ENCODE measurements around the gene APEX1.

APEX1 gene

DNA sequence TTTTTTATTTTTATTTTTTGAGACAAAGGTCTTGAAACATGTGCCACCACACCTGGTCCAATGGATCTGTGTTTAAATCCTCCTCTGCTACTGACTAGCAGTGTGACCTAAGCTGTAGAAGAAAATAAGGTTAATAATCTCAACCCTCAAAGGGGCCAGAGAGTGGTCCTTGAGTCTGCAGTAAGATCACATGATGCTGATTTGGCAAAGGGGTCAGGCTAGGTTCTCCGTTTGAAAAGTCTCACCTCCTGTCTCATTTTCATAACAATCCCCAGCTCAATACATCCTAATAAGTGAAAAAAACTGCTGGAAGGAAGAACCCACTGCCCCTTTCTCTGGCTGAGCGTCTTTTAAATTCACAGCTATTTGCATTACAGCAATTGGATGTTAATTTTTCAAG lies 33.8 kb upstream of the APEX1 start:
- H3K27me3 ChIP-seq (ENCODE audit: low read depth, low read length): no peaks in the 10 kb centered on the region
- no peaks in the 10 kb centered on the region for H3K4me1 ChIP-seq (ENCODE audit: control insufficient read depth in 1 of 2, insufficient read depth in 2 of 2, low read length in 2 of 2)
- no peaks in the 10 kb centered on the region for H3K36me3 ChIP-seq (ENCODE audit: control insufficient read depth in 1 of 2, insufficient read depth in 2 of 2, low read length in 2 of 2)
- H3K27ac ChIP-seq (ENCODE audit: low read length): no peak overlapping the region
- no peak overlapping the region for H3K4me3 ChIP-seq (ENCODE audit: low read depth in 1 of 2, low read length in 2 of 2)
- H3K9me3 ChIP-seq (ENCODE audit: control insufficient read depth in 1 of 2, low read length in 2 of 2): no peaks in the 10 kb centered on the region

DNA sequence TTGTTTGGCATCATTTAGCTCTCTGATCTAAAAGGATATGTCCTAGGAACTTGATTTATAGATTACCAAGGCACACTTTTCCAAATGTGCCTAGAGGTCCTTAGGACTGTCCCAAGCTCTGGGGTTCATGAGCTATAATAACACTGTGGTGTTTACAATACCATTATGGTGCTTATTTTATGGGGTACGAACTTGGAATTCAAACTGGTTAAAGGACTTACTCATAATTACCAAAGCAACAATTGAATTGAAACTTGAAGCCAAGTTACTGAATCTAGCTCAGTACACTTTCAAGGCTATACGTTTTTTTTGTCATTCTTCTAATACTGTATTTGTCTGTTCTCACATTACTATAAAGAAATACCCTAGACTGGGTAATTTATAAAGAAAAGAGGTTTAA lies 32.1 kb upstream of the APEX1 start:
- no peaks in the 10 kb centered on the region for H3K27me3 ChIP-seq (ENCODE audit: low read depth, low read length)
- no peaks in the 10 kb centered on the region for H3K36me3 ChIP-seq (ENCODE audit: control insufficient read depth in 1 of 2, insufficient read depth in 2 of 2, low read length in 2 of 2)
- no peak overlapping the region for H3K4me3 ChIP-seq (ENCODE audit: low read depth in 1 of 2, low read length in 2 of 2)
- H3K27ac ChIP-seq (ENCODE audit: low read length): no peak overlapping the region
- no peaks in the 10 kb centered on the region for H3K9me3 ChIP-seq (ENCODE audit: control insufficient read depth in 1 of 2, low read length in 2 of 2)
- H3K4me1 ChIP-seq (ENCODE audit: control insufficient read depth in 1 of 2, insufficient read depth in 2 of 2, low read length in 2 of 2): peaks cover 0 to 5% of the 10 kb centered on the region in 2 donors

DNA sequence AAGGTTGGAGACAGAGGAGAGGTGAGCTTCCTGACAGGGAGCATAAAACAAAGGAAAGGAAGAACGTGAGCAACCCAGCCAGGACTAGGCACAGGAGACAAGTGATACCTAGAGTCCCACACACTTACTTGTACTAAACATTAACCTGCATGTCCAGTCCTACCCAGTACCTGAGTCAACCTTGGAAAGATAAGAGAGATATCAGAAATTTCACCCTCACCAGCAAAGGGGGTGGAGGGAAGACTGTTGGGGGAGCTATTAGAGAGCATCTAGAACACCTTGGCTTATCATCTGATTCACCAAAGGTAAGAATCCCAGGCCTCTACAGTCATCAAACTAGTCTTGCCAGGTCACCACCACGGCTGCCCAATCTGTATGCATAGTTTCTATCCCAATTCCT lies 30.2 kb upstream of the APEX1 start:
- H3K27me3 ChIP-seq (ENCODE audit: low read depth, low read length): no peaks in the 10 kb centered on the region

DNA sequence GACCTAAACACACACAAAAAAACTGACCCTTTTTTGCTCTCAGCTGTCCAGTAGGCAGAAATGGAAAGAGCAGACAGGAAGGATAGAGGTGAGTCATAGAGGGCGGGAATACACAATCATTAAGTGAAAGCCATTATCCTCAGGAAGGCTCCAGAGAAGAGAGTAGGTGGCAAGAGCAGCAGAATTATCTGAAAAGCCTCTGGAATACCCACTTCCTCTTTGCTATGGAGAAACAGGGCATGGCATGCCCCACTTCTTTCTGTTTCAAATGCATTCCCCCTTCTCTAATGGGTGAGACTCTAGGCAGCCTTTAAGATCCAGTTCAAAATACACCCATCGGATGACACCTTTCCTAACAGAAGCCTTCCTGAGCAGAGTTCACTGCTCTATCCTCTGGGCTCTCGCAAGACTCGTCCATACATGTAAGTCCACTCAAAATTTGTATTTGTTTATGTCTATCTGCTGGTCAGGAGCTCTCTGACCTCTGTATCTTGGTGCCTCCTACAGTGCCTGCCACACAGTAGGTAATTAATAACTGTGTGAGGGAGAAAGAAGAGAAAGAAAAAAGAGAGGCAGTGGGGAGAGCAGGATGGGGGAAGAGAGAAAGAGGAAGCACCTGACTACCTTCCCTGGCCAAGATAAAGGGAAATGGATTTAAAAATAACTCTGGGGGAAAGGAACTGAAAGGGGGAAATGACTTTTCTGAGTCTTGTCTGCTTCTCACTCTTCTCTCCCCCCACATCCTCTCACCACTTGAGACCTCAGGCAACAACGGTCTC lies 27.6 kb upstream of the APEX1 start:
- Histone ChIP-seq H3K36me3 (ENCODE audit: control insufficient read depth in 1 of 2, insufficient read depth in 2 of 2, low read length in 2 of 2) (no peaks in the 10 kb centered on the region), H3K4me3 (ENCODE audit: low read depth in 1 of 2, low read length in 2 of 2) (no peak overlapping the region), H3K4me1 (ENCODE audit: control insufficient read depth in 1 of 2, insufficient read depth in 2 of 2, low read length in 2 of 2) (peaks cover 9 to 10% of the 10 kb centered on the region in 2 donors), H3K27me3 (ENCODE audit: low read depth, low read length) (no peaks in the 10 kb centered on the region), H3K27ac (ENCODE audit: low read length) (peak overlapping the region; percentile 40), H3K9me3 (ENCODE audit: control insufficient read depth in 1 of 2, low read length in 2 of 2) (no peaks in the 10 kb centered on the region)

More for the DNA sequence above, 30.2 kb upstream of the APEX1 start:
- Histone ChIP-seq H3K4me1 (ENCODE audit: control insufficient read depth in 1 of 2, insufficient read depth in 2 of 2, low read length in 2 of 2) (peaks cover 3 to 10% of the 10 kb centered on the region in 2 donors), H3K9me3 (ENCODE audit: control insufficient read depth in 1 of 2, low read length in 2 of 2) (no peaks in the 10 kb centered on the region), H3K36me3 (ENCODE audit: control insufficient read depth in 1 of 2, insufficient read depth in 2 of 2, low read length in 2 of 2) (no peaks in the 10 kb centered on the region), H3K4me3 (ENCODE audit: low read depth in 1 of 2, low read length in 2 of 2) (no peak overlapping the region), H3K27ac (ENCODE audit: low read length) (no peak overlapping the region)

DNA sequence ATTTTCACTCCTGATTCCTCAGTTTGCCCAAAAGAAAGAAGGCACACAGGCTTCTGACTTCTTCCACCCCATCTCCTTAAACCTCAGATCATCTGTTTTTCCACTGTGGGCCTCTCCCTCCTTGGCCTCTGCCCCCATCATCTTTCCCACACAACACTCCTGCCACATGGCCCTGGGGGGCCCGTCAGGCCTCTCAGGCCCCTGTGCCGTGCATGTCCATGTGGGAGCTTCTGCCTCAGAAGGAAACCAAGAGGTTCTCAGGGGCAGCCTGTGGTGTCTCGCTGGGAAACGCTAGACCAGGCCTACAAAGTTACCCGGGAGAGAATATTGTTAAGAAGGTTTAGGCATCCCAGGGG lies 27.0 kb upstream of the APEX1 start:
- H3K36me3 ChIP-seq (ENCODE audit: control insufficient read depth in 1 of 2, insufficient read depth in 2 of 2, low read length in 2 of 2): no peaks in the 10 kb centered on the region
- H3K4me3 ChIP-seq (ENCODE audit: low read depth in 1 of 2, low read length in 2 of 2): no peak overlapping the region
- H3K4me1 ChIP-seq (ENCODE audit: control insufficient read depth in 1 of 2, insufficient read depth in 2 of 2, low read length in 2 of 2): peaks cover 9 to 10% of the 10 kb centered on the region in 2 donors
- no peaks in the 10 kb centered on the region for H3K9me3 ChIP-seq (ENCODE audit: control insufficient read depth in 1 of 2, low read length in 2 of 2)
- no peak overlapping the region for H3K27ac ChIP-seq (ENCODE audit: low read length)
- no peaks in the 10 kb centered on the region for H3K27me3 ChIP-seq (ENCODE audit: low read depth, low read length)

DNA sequence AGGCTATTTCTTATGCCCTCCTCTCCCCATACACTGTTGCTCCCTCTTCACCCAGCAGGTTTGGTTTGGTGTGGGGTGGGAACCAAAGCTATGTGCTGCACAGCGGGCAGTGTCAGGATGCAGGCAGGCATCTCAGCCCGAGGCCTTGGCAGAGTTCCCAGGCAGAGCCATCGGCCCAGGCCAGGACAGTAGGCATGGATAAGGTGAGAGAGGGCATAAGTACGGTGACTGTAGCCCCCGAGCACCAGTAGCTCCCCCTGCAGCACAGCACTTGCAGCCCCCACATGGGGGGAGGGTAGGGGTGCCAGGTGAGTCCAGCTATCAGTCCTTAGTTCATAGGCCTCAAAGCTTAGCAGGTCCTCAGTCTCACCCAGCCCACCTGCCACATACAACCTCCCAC lies 26.2 kb upstream of the APEX1 start:
- Histone ChIP-seq H3K27ac (ENCODE audit: low read length) (no peak overlapping the region), H3K36me3 (ENCODE audit: control insufficient read depth in 1 of 2, insufficient read depth in 2 of 2, low read length in 2 of 2) (no peaks in the 10 kb centered on the region), H3K9me3 (ENCODE audit: control insufficient read depth in 1 of 2, low read length in 2 of 2) (no peaks in the 10 kb centered on the region), H3K4me1 (ENCODE audit: control insufficient read depth in 1 of 2, insufficient read depth in 2 of 2, low read length in 2 of 2) (peaks cover 9 to 10% of the 10 kb centered on the region in 2 donors), H3K4me3 (ENCODE audit: low read depth in 1 of 2, low read length in 2 of 2) (no peak overlapping the region), H3K27me3 (ENCODE audit: low read depth, low read length) (no peaks in the 10 kb centered on the region)

DNA sequence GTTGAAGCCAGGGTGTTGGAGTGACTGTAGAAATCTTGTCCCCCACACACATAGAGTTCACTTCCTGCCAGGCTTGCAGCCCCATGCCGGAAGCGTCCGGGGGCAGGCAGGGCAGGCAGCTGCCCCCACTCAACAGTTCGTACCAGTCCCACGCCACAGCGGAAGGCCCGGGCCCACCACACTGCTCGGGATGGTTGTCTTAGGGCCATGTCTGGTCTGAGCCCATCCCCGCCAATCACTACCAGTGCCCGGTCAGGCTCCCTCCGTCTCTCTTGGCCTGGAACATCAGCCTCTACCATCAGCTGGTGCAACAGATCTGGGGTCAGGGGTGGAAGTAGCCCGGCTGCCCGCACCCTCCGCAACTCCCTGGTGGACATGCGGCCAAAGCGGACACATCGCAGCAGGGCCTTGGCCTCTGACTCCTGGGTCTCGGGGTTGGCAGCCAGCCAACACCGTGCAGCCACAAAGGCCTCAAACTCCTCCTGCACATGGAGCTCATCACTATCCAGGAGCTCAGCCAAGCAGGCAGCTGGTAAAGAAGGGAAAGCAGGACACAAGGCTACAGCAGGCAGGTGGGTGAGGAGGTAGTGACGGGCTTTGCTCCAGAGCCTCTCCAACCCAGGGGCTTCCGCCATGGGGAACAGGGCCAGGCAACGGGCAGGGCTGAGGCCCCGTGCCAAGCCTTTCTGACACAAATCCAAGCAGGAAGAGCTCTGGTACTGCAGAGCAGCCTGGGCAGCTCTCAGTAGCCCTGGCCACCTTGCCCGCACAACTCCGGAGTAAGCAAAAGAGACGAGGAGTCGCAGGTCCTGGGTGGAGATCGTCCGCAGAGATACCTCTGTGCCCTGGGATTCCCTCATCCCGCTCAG lies 25.0 kb upstream of the APEX1 start:
- Histone ChIP-seq H3K4me3 (ENCODE audit: low read depth in 1 of 2, low read length in 2 of 2) (no peak overlapping the region), H3K9me3 (ENCODE audit: control insufficient read depth in 1 of 2, low read length in 2 of 2) (no peaks in the 10 kb centered on the region), H3K27ac (ENCODE audit: low read length) (no peak overlapping the region), H3K36me3 (ENCODE audit: control insufficient read depth in 1 of 2, insufficient read depth in 2 of 2, low read length in 2 of 2) (no peaks in the 10 kb centered on the region), H3K27me3 (ENCODE audit: low read depth, low read length) (no peaks in the 10 kb centered on the region), H3K4me1 (ENCODE audit: control insufficient read depth in 1 of 2, insufficient read depth in 2 of 2, low read length in 2 of 2) (peaks cover 10 to 14% of the 10 kb centered on the region in 2 donors)

DNA sequence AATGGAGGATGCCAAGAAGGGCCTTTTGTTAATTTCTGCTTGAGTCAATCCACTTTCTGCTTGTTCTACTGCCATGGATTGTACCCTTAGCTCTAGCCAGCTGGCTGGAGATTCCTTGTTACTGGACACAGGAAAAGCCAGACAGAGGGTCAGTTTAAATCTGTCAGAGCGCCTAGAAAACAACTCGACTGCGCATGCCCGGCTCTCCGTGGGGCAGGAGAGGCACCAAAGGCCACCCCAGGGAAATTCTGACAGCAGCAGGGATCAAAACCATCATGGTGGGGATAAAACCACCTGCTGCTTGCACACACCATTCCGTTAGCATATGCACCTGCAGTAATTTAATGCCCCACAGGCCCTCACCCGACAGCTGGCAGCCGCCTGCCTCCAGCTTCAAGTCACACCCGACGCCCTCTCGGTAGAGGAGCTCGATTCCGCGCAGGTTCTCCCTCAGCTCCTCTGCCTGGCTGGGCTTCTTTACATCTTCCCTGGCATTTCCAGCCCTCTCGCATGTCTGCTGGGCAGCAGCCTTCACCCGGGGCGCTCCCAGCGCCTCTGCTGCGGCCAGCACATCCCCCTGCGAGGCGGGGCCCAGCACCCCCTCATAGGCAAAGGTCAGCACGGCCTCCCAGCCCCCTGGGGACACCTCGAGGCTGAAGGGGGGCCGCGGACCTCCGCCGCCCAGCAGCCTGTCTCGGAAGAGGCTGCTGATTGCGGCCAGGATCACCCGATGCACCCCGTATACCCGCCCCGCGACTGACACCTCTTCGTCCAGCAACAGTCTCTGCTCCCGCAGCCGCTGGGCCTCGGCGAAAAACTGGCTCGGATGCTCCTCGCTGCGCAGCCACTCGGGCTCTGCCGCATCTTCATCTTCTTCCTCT lies 20.1 kb upstream of the APEX1 start:
- Histone ChIP-seq H3K36me3 (ENCODE audit: control insufficient read depth in 1 of 2, insufficient read depth in 2 of 2, low read length in 2 of 2) (no peaks in the 10 kb centered on the region), H3K4me1 (ENCODE audit: control insufficient read depth in 1 of 2, insufficient read depth in 2 of 2, low read length in 2 of 2) (peaks cover 0 to 13% of the 10 kb centered on the region in 2 donors), H3K9me3 (ENCODE audit: control insufficient read depth in 1 of 2, low read length in 2 of 2) (no peaks in the 10 kb centered on the region), H3K4me3 (ENCODE audit: low read depth in 1 of 2, low read length in 2 of 2) (peak overlapping the region; percentile 31 to 67), H3K27ac (ENCODE audit: low read length) (no peak overlapping the region), H3K27me3 (ENCODE audit: low read depth, low read length) (no peaks in the 10 kb centered on the region)

DNA sequence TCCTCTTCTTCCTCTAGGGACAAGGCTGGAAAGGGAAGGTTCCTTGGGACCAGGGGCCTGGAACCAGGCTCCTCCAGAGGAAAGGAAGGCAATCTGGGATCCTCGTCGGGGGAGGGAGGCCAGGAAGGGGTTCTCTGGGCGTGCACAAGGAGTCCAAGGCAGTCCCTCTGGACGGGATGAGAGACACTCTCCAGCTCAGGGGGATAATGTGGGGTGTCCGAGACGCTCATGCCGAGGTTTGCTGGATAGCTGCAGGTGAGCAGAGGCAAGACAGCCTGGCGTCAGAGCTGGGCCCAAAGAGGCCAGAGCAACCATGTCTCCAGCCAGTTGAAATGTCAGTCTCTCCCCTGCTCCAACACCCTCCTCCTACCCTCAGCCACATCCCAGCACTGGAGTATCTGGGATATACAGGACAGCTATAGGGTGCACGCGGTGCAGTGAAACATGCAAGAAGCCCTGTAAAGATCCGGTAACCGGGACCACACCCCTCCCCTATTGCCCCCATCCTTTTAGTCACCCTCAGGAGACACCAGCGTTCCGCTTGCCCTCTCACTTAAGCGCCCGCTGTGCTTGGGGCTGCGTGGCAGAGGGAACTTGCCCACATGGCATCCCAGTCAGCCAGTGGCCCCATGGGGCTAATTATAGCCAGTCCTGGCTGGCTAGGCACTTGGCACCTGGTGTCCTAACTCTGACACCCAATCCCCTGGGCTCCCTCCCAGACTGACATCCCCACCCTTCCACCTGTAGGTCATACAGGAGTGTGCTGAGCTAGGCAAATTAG lies 19.3 kb upstream of the APEX1 start, which contains the start of gene KLHL33:
Gene KLHL33 (minus strand): TSS at position 585 of the 781 bp plus-strand sequence. CDS start 355 bp downstream, at position 230.
- H3K27ac ChIP-seq (ENCODE audit: low read length): no peak within 1 kb of the TSS
- no peaks in the 10 kb centered on the region for H3K27me3 ChIP-seq (ENCODE audit: low read depth, low read length)
- H3K9me3 ChIP-seq (ENCODE audit: control insufficient read depth in 1 of 2, low read length in 2 of 2): no peaks in the 10 kb centered on the region
- H3K4me1 ChIP-seq (ENCODE audit: control insufficient read depth in 1 of 2, insufficient read depth in 2 of 2, low read length in 2 of 2): peaks cover 0 to 9% of the 10 kb centered on the region in 2 donors
- no peaks in the 10 kb centered on the region for H3K36me3 ChIP-seq (ENCODE audit: control insufficient read depth in 1 of 2, insufficient read depth in 2 of 2, low read length in 2 of 2)
- H3K4me3 ChIP-seq (ENCODE audit: low read depth in 1 of 2, low read length in 2 of 2): peak within 1 kb of the TSS; percentile 31 to 67

DNA sequence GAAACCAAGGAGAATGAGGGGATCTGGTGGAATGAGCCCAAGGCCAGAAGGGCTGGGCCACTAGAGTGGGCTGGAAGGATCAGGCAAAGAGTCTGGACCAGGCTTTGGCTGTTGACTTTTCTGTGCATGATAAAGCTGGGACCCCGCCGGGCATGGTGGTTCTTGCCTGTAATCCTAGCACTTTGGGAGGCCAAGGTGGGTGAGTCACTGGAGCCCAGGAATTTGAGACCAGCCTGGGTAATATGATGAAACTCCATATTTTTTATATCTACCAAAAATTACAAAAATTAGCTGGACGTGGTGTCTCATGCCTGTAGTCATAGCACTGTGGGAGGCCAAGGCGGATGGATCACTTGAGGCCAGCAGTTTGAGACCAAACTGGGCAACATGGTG lies 18.7 kb upstream of the APEX1 start:
- Histone ChIP-seq H3K9me3 (ENCODE audit: control insufficient read depth in 1 of 2, low read length in 2 of 2) (no peaks in the 10 kb centered on the region), H3K36me3 (ENCODE audit: control insufficient read depth in 1 of 2, insufficient read depth in 2 of 2, low read length in 2 of 2) (no peaks in the 10 kb centered on the region), H3K4me1 (ENCODE audit: control insufficient read depth in 1 of 2, insufficient read depth in 2 of 2, low read length in 2 of 2) (peaks cover 0 to 9% of the 10 kb centered on the region in 2 donors), H3K27me3 (ENCODE audit: low read depth, low read length) (no peaks in the 10 kb centered on the region), H3K4me3 (ENCODE audit: low read depth in 1 of 2, low read length in 2 of 2) (no peak overlapping the region), H3K27ac (ENCODE audit: low read length) (no peak overlapping the region)
